ENCODE measurements around the gene ABCC4. TPM values are rescaled to one million over a fixed set of nuclear protein-coding genes. Genes with fewer than 3 reads are reported as not detected.

The ABCC4 gene
- total and polyA plus RNA-seq, 9 of the 15 experiments (the other 6 are each of a cell fraction or from before 2014, with no cell fraction given), result 9.4 to 46.1 (median 25.4) TPM

- POLR2A ChIA-PET, result no interaction called here
- BruUV-seq (replicated peaks), result no TSS peak
- Histone ChIP-seq H3K27me3 (ENCODE audit: control insufficient read depth in 2 of 2, insufficient read depth in 2 of 2, low read length in 2 of 2) (no peaks in the 10 kb centered on the region), H4K20me1 (replicated peaks; ENCODE audit: control insufficient read depth, insufficient read depth, low read length) (no peaks in the 10 kb centered on the region), H3K4me2 (ENCODE audit: insufficient read depth, low read length) (no peak overlapping the region), H3K79me2 (ENCODE audit: control insufficient read depth, insufficient read depth, low read length) (no peaks in the 10 kb centered on the region), H2AFZ (ENCODE audit: low read depth, low read length) (no peak overlapping the region), H3K4me1 (replicated peaks in 1 of 2; ENCODE audit: control insufficient read depth in 2 of 2, insufficient read depth in 2 of 2, low read length in 2 of 2) (no peaks in the 10 kb centered on the region), H3K9me1 (ENCODE audit: control insufficient read depth, insufficient read depth, low read length) (no peaks in the 10 kb centered on the region), H3K36me3 (ENCODE audit: control insufficient read depth, insufficient read depth, low read length) (peaks cover 16% of the 10 kb centered on the region; the same call in 2 of the 3 replicates), H3K27ac (ENCODE audit: extremely low read depth, low read depth, low read length) (no peak overlapping the region), H3K9ac (ENCODE audit: insufficient read depth in 1 of 2, low read depth in 2 of 2, low read length in 2 of 2) (no peak overlapping the region), H3K4me3 (no peak overlapping the region), H3K9me3 (replicated peaks; ENCODE audit: control insufficient read depth, insufficient read depth, low read depth, low read length) (no peaks in the 10 kb centered on the region)
- CTCF ChIA-PET (ENCODE audit: low intra/inter-chr PET ratio), result no interaction called here
- FAIRE-seq (no peak), ATAC-seq (no peak), DNase-seq (ENCODE audit: extremely low read depth in 1 of 4, low spot score in 3 of 4) (no peak)
- in situ Hi-C loops (cut with MboI), result no loop called here
- TF ChIP-seq CCNT2 (IDR thresholded peaks at IDR 0.05; ENCODE audit: borderline replicate concordance, extremely low read depth, insufficient read length, low read depth, low read length), result no peak
- TF ChIP-seq HOMEZ (CRISPR knock-in tag; IDR thresholded peaks at IDR 0.05), result no peak
- TF ChIP-seq NR1H2 (CRISPR knock-in tag; IDR thresholded peaks at IDR 0.05), result no peak
- no peak for TF ChIP-seq PHTF2 (CRISPR knock-in tag; IDR thresholded peaks at IDR 0.05)
- TF ChIP-seq HNRNPL (IDR thresholded peaks at IDR 0.05; ENCODE audit: low read depth, low read length), result no peak
- no peak for TF ChIP-seq ZNF184 (CRISPR knock-in tag; IDR thresholded peaks at IDR 0.05)
- no peak for TF ChIP-seq ZFP30 (CRISPR knock-in tag; IDR thresholded peaks at IDR 0.05; ENCODE audit: borderline replicate concordance)
- TF ChIP-seq ZNF165 (CRISPR knock-in tag; IDR thresholded peaks at IDR 0.05; ENCODE audit: borderline replicate concordance), result no peak
- no peak for TF ChIP-seq WHSC1 (IDR thresholded peaks at IDR 0.05; ENCODE audit: low read length)
- TF ChIP-seq PTBP1 (IDR thresholded peaks at IDR 0.05; ENCODE audit: low read depth, low read length), result no peak
- no peak for TF ChIP-seq TBP (optimal IDR thresholded peaks at IDR 0.05; ENCODE audit: low read depth, low read length)
- no peak for TF ChIP-seq HDAC2 (IDR thresholded peaks at IDR 0.05)
- no peak for TF ChIP-seq ELF1 (tag; IDR thresholded peaks at IDR 0.05)
- TF ChIP-seq NR4A1 (CRISPR knock-in tag; IDR thresholded peaks at IDR 0.05), result no peak
- no peak for TF ChIP-seq NR4A1 (tag; IDR thresholded peaks at IDR 0.05)
- no peak for TF ChIP-seq PHF21A (IDR thresholded peaks at IDR 0.05; ENCODE audit: borderline replicate concordance, low read depth)
- no peak for TF ChIP-seq ZNF518B (CRISPR knock-in tag; IDR thresholded peaks at IDR 0.05)
- no peak for TF ChIP-seq NFE2 (IDR thresholded peaks at IDR 0.05; ENCODE audit: low read depth)
- no peak for TF ChIP-seq POLR2H (tag; IDR thresholded peaks at IDR 0.05; ENCODE audit: low read depth)
- TF ChIP-seq DPF2 (IDR thresholded peaks at IDR 0.05), result no peak
- intact Hi-C loops (cut with micrococcal nuclease), result no loop called here
- WGBS (ENCODE audit: insufficient coverage, low coverage, missing lambda C conversion rate), result 85% methylated on average over 2 of the region's 3 CpGs
Observed at GRCh38 chr13:95137096-95137495, 164.2 kb downstream of the ABCC4 start.

Data from K562 (cell line).